HepG2 (cell line): Measurements from ENCODE around the gene NT5C1A. TPM values are rescaled to one million over a fixed set of nuclear protein-coding genes. Genes with fewer than 3 reads are reported as not detected.

Experiments used
- ATAC-seq: fragments of 200-7000 bp; cut with Tn5 transposase; 3 replicates; pipeline ENCODE4 v1.9.1; 2020; ENCODE audit warnings: mild to moderate bottlenecking, moderate library complexity
- BruUV-seq: library from RNA; stranded (reverse); fragments of 400-500 nt; replicated peaks from 2 replicates; lab custom pipeline; 2021; lab: Mats Ljungman, UMichigan
- CTCF ChIA-PET: fragments of 300-600 bp; formaldehyde crosslinking; extraction: SDS; loops from one replicate; lab custom pipeline; 2021; ENCODE audit warnings: low total read pairs, inconsistent platforms, low intra/inter-chr PET ratio; lab: Yijun Ruan, JAX
- POLR2A ChIA-PET: fragments of 350-600 bp; sonication (Branson Sonifier 250); formaldehyde crosslinking; loops from one replicate; lab custom pipeline; 2020; ENCODE audit warnings: antibody characterized with exemption, inconsistent platforms; lab: Yijun Ruan, JAX
- DNase-seq: peaks from one replicate; pipeline ENCODE4 v3.0.0-alpha.2; 2015; ENCODE audit warnings: low spot score
- FAIRE-seq: peaks from 3 replicates; lab custom pipeline; 2011; peaks lifted over from hg19 to GRCh38; lab: Jason Lieb, UNC
- H2AFZ ChIP-seq: one replicate; pipeline ENCODE4 v1.6.1; 2011; ENCODE audit warnings: low read length, inconsistent platforms
- H3K27ac ChIP-seq: fragments of 300-600 bp; 3 replicates; pipeline ENCODE4 v1.8.0; 2011; ENCODE audit warnings: mixed run types, mild to moderate bottlenecking, mixed read lengths, low read length, inconsistent platforms; ENCODE audit not compliant: insufficient read depth; ENCODE audit errors: extremely low read length
- H3K27me3 ChIP-seq, 2 experiments: fragments of 200-600 bp in 1 of 2; 2 replicates in 1 of 2; 3 replicates in 1 of 2; pipeline versions ENCODE4 v1.6.0 to v1.8.0; 2011; ENCODE audit warnings: low read length in 2 of 2, mild to moderate bottlenecking in 2 of 2, moderate library complexity in 2 of 2, inconsistent platforms in 1 of 2; ENCODE audit not compliant: insufficient read depth in 2 of 2, control insufficient read depth in 1 of 2
- H3K36me3 ChIP-seq, 2 experiments: fragments of 200-600 bp in 1 of 2; replicated peaks in 1 of 2; 2 replicates in 1 of 2; 3 replicates in 1 of 2; pipeline versions ENCODE4 v1.5.1 to v1.8.0; 2011; ENCODE audit warnings: low read length in 2 of 2, inconsistent platforms in 1 of 2; ENCODE audit not compliant: insufficient read depth in 2 of 2, control insufficient read depth in 1 of 2
- H3K4me1 ChIP-seq: 2 replicates; pipeline ENCODE4 v1.5.1; 2012; ENCODE audit warnings: low read length, inconsistent platforms; ENCODE audit not compliant: insufficient read depth
- H3K4me2 ChIP-seq: 2 replicates; pipeline ENCODE4 v1.6.0; 2011; ENCODE audit warnings: low read depth, low read length, inconsistent platforms
- H3K4me3 ChIP-seq, 3 experiments: fragments of 200-600 bp in 1 of 3; sonication (generic), shearing (Covaris generic) in 1 of 3; replicated peaks in 1 of 3; 2 replicates each; pipeline ENCODE4 v1.5.1; 2011 to 2016; ENCODE audit warnings: low read length in 3 of 3, inconsistent platforms in 2 of 3, low read depth in 2 of 3, mild to moderate bottlenecking in 2 of 3, control low read depth in 1 of 3, mixed read lengths in 1 of 3; ENCODE audit not compliant: insufficient read depth in 1 of 3
- H3K79me2 ChIP-seq: one replicate; pipeline ENCODE4 v1.6.1; 2011; ENCODE audit warnings: low read length, inconsistent platforms; ENCODE audit not compliant: insufficient read depth
- H3K9ac ChIP-seq: 2 replicates; pipeline ENCODE4 v1.6.0; 2011; ENCODE audit warnings: mild to moderate bottlenecking, low read depth, low read length, inconsistent platforms; ENCODE audit not compliant: insufficient read depth
- H3K9me3 ChIP-seq: 2 replicates; pipeline ENCODE4 v1.5.1; 2012; ENCODE audit warnings: mild to moderate bottlenecking, low read length
- H4K20me1 ChIP-seq: 2 replicates; pipeline ENCODE4 v1.6.0; 2011; ENCODE audit warnings: inconsistent platforms, mild to moderate bottlenecking, low read length, moderate library complexity; ENCODE audit not compliant: insufficient read depth
- ESRRA ChIP-seq: sonication (generic); formaldehyde crosslinking; IDR thresholded peaks from 2 replicates; pipeline ENCODE4 v1.5.1; 2020; ENCODE audit warnings: mild to moderate bottlenecking, low read depth, missing genetic modification reagents
- HMG20B ChIP-seq: conservative IDR thresholded peaks from 2 replicates; pipeline ENCODE4 v1.6.1; 2016; ENCODE audit warnings: missing genetic modification reagents, missing compliant biosample characterization
- HNRNPK ChIP-seq: fragments of 200-400 bp; formaldehyde crosslinking; IDR thresholded peaks from 2 replicates; pipeline ENCODE4 v1.6.1; 2018; ENCODE audit warnings: low read length, low read depth, moderate library complexity, mild to moderate bottlenecking; ENCODE audit not compliant: poor library complexity, severe bottlenecking
- KAT2B ChIP-seq: fragments of 150-350 bp; IDR thresholded peaks from 2 replicates; pipeline ENCODE4 v1.6.1; 2014; ENCODE audit warnings: low read depth, low read length, borderline replicate concordance
- WGBS: methylation state at CpG from one replicate; pipeline ENCODE4 v1.1.6; 2017; ENCODE audit warnings: low lambda C conversion rate; 5-methylcytosine and 5-hydroxymethylcytosine counted together
- in situ Hi-C: cut with HindIII; loops from 2 replicates; pipeline ENCODE4 v1.10.0; 2017; ENCODE audit warnings: low pct_unique_long_range_greater_than_20kb; ENCODE audit not compliant: extremely low pct_ligation_motif_present
- intact Hi-C: fragments of 100-400 bp; cut with micrococcal nuclease; formaldehyde crosslinking; loops from one replicate; pipeline ENCODE4 v1.10.0; 2022; ENCODE audit not compliant: unreplicated experiment
- polyA plus RNA-seq, 8 experiments: library from polyadenylated mRNA; depleted of rRNA in 3 of 8; stranded (reverse) in 7 of 8; unstranded in 1 of 8; fragments of >200 nt; fragmentation: Illumina TruSeq in 4 of 8; extraction: Trizol in 4 of 8; gene quantifications; 2 replicates each; pipeline versions ENCODE4 v1.2.1 to v1.2.3, GENCODE V29; 2011 to 2016; ENCODE audit warnings: low read depth in 4 of 8, missing spikeins in 1 of 8, mixed read lengths in 1 of 8; ENCODE audit not compliant: insufficient read depth in 1 of 8
- total RNA-seq, 5 experiments: library from RNA; depleted of rRNA; stranded (reverse); fragments of >200 nt; fragmentation: Illumina TruSeq; extraction: Trizol; gene quantifications; 2 replicates each; pipeline ENCODE4 v1.2.3, GENCODE V29; 2016; ENCODE audit warnings: low read depth in 1 of 5
- TF ChIP-seq, protein P1 (sequence below): sonication (generic); formaldehyde crosslinking; IDR thresholded peaks from 2 replicates; pipeline ENCODE4 v1.5.1; 2020; ENCODE audit warnings: missing genetic modification reagents, mild to moderate bottlenecking, borderline replicate concordance
- TF ChIP-seq, protein P2 (sequence below): sonication (generic); formaldehyde crosslinking; IDR thresholded peaks from 2 replicates; pipeline ENCODE4 v1.5.0; 2020; ENCODE audit warnings: mild to moderate bottlenecking, missing genetic modification reagents, moderate library complexity
- TF ChIP-seq, protein P3 (sequence below): sonication (generic); formaldehyde crosslinking; IDR thresholded peaks from 2 replicates; pipeline ENCODE4 v1.5.1; 2020; ENCODE audit warnings: missing genetic modification reagents, mild to moderate bottlenecking, borderline replicate concordance

NT5C1A gene
- total and polyA plus RNA-seq, 2 of the 13 experiments (the other 11 are each of a cell fraction or from before 2014, with no cell fraction given): not detected

DNA sequence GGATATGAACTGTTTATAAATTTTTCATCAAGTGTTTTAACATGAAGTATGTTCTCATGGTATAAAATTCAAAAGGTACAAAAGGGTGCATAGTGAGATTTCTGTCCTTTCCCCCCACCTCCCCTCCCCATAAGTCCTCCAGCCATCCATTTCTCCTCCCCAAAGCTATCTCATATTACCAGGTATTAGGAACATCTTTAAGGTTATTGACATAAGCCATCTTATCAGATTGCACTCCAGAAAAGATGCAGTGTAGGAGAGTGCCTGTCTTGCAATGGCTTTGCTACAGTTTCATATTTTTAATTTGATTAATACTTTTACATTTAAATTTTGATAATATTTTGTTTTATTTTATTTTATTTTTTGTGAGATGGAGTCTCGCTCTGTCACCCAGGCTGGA, 32.9 kb upstream of the NT5C1A start:
- FAIRE-seq (no peak), ATAC-seq (no peak), DNase-seq (no peak)
- Histone ChIP-seq H3K9me3 (no peaks in the 10 kb centered on the region), H3K4me1 (peaks cover 11% of the 10 kb centered on the region), H3K4me2 (no peak overlapping the region), H3K36me3 (no peaks in the 10 kb centered on the region), H3K9ac (no peak overlapping the region), H3K27me3 (peaks cover 0 to 6% of the 10 kb centered on the region in 2 experiments; a peak in 1 of 5 replicates), H3K27ac (no peak overlapping the region), H4K20me1 (no peaks in the 10 kb centered on the region), H2AFZ (no peak overlapping the region), H3K79me2 (no peaks in the 10 kb centered on the region), H3K4me3 (no peak overlapping the region)
- intact Hi-C loops: no loop called here
- POLR2A ChIA-PET: no interaction called here
- in situ Hi-C loops: loop anchor here (5.0 kb wide), 1 partner anchor 98 kb away; no protein-coding TSS in a partner anchor
- WGBS: 7% methylated on average over 1 of the region's 1 CpG
- TF ChIP-seq HNRNPK (peak; percentile 50), HMG20B (CRISPR knock-in tag) (no peak)
- BruUV-seq: no TSS peak
- CTCF ChIA-PET: no interaction called here

DNA sequence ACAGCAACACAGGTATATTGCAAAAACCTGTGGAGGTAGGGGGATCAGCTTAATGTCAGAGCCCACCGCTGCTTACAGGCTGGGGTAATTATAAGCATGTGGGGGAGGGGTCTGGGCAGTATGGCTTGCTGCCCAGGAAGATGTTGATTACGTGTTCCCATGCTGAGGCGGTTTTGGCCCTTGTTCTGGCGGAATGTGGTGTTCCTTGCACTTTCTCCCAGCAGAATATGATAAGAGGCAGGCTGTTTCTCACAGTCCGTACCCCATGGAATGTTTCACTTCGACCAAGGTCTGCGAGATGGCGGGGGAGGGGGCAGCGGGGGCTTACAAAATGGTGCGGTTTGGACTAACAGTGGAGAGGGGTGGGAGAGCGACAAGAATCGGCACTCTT, 29.1 kb upstream of the NT5C1A start:
- ChIA-PET CTCF (interaction anchor here (1.5 kb wide), 1 partner anchor 19 kb away, joined by 17 read pairs; no protein-coding TSS in a partner anchor), POLR2A (no interaction called here)
- H3K36me3 ChIP-seq: no peaks in the 10 kb centered on the region
- H3K9ac ChIP-seq: no peak overlapping the region
- intact Hi-C loops: no loop called here
- ATAC-seq: peak; percentile 19; the same call in 1 of the 3 replicates
- H3K79me2 ChIP-seq: no peaks in the 10 kb centered on the region
- H4K20me1 ChIP-seq: no peaks in the 10 kb centered on the region
- H3K4me3 ChIP-seq: 0 out of 6 replicates have a peak overlapping the region, but pooled peaks of 1 of the 3 experiments have one; percentile 4
- BruUV-seq: no TSS peak
- FAIRE-seq: no peak
- H3K4me1 ChIP-seq: peaks cover 11% of the 10 kb centered on the region
- no peak overlapping the region for H3K27ac ChIP-seq
- no peak for DNase-seq
- H3K4me2 ChIP-seq: peak overlapping the region; percentile 12; the same call in 1 of the 2 replicates
- H3K27me3 ChIP-seq: peaks cover 0 to 12% of the 10 kb centered on the region in 2 experiments; a peak in 1 of 5 replicates
- in situ Hi-C loops: loop anchor here (5.0 kb wide), 1 partner anchor 101 kb away; no protein-coding TSS in a partner anchor
- H2AFZ ChIP-seq: no peak overlapping the region
- WGBS: 7% methylated on average over 10 of the region's 12 CpGs
- no peaks in the 10 kb centered on the region for H3K9me3 ChIP-seq
- TF ChIP-seq ESRRA: no peak
- TF ChIP-seq, protein P1, sequence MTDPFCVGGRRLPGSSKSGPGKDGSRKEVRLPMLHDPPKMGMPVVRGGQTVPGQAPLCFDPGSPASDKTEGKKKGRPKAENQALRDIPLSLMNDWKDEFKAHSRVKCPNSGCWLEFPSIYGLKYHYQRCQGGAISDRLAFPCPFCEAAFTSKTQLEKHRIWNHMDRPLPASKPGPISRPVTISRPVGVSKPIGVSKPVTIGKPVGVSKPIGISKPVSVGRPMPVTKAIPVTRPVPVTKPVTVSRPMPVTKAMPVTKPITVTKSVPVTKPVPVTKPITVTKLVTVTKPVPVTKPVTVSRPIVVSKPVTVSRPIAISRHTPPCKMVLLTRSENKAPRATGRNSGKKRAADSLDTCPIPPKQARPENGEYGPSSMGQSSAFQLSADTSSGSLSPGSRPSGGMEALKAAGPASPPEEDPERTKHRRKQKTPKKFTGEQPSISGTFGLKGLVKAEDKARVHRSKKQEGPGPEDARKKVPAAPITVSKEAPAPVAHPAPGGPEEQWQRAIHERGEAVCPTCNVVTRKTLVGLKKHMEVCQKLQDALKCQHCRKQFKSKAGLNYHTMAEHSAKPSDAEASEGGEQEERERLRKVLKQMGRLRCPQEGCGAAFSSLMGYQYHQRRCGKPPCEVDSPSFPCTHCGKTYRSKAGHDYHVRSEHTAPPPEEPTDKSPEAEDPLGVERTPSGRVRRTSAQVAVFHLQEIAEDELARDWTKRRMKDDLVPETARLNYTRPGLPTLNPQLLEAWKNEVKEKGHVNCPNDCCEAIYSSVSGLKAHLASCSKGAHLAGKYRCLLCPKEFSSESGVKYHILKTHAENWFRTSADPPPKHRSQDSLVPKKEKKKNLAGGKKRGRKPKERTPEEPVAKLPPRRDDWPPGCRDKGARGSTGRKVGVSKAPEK: no peak
- TF ChIP-seq, protein P2, sequence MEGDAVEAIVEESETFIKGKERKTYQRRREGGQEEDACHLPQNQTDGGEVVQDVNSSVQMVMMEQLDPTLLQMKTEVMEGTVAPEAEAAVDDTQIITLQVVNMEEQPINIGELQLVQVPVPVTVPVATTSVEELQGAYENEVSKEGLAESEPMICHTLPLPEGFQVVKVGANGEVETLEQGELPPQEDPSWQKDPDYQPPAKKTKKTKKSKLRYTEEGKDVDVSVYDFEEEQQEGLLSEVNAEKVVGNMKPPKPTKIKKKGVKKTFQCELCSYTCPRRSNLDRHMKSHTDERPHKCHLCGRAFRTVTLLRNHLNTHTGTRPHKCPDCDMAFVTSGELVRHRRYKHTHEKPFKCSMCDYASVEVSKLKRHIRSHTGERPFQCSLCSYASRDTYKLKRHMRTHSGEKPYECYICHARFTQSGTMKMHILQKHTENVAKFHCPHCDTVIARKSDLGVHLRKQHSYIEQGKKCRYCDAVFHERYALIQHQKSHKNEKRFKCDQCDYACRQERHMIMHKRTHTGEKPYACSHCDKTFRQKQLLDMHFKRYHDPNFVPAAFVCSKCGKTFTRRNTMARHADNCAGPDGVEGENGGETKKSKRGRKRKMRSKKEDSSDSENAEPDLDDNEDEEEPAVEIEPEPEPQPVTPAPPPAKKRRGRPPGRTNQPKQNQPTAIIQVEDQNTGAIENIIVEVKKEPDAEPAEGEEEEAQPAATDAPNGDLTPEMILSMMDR (CRISPR knock-in tag): no peak
- no peak for TF ChIP-seq KAT2B
- TF ChIP-seq, protein P3, sequence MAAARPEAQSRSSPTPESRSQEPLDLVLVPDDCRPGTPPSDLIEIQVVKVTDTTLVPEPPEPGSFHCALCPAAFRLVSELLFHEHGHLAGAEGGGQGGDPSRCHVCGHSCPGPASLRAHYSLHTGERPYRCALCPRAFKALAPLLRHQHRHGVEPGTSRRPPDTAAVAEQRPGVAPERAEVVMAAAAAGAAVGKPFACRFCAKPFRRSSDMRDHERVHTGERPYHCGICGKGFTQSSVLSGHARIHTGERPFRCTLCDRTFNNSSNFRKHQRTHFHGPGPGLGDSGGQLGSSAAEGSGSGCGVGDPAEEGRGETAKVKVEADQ (CRISPR knock-in tag): no peak
